GM18873 (cell line): ENCODE measurements around the gene HRH2.
"Not testable (repeated sequence)": the region's sequence is repeated elsewhere in the genome, so short reads cannot be mapped to it uniquely, and the experiment has no call there.

Experiments
- ATAC-seq: cut with Tn5 transposase; IDR thresholded peaks from one replicate; pipeline ENCODE4 v1.9.1; 2021; ENCODE audit warnings: mild to moderate bottlenecking, moderate library complexity, moderate number of reproducible peaks; ENCODE audit not compliant: unreplicated experiment, low FRiP score

Gene HRH2

GRCh38 chr5:175753536-175754402 is 95.9 kb downstream of the HRH2 start:
- ATAC-seq = no peak

- not testable (repeated sequence) for ATAC-seq
These were observed 102.1 kb downstream of the HRH2 start for GRCh38 chr5:175759991-175760390.
